ENCODE results near the gene CPNE8.

The CPNE8 gene

DNA sequence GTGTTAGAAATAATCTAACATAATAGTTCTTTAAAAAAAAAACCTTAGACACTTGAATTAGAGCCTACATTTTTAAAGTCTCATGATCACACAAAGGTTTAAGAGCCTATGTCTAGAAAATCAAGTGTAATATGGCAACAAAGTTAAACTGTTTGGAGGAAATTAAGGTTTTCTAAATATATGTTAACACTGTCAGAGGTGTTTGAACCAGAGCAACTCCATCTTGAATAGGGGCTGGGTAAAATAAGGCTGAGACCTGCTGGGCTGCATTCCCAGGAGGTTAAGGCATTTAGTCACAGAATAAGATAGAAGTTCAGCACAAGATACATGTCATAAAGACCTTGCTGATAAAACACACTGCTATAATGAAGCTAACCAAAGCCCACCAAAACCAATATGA lies 12.4 kb downstream of the CPNE8 start:
- no peak for DNase-seq

DNA sequence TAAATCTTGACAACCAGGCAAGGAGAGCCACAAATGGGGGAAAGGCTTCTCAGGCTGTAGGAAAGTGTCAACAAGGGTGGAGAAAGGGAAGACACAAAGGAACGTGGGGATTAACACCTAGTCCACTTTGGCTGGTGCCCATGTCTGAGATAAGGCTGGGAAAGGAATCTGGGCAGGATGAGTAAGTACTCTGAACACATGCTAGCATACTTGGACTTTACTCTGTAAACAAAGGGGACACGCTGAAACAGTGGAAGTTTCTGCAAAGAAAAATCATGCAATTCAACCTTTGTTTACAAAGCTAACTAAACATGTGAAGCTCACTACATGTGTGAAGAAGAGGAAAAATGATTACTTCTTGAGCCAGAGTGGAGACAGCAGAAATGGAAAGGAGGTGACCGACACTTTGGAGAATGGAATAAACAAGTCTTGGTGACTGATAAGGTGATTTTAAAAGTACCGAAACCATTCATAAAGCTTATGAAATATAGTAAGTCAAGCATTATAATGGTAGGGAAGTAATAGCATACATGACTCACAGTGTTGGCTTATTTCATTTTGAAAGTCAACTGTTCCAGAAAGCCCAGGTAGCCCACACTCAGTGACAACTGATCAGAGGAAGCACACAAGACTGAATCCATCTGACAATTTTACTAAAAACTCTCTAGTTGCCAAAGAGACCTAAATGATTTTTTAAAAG lies 13.2 kb downstream of the CPNE8 start:
- no peak for DNase-seq

DNA sequence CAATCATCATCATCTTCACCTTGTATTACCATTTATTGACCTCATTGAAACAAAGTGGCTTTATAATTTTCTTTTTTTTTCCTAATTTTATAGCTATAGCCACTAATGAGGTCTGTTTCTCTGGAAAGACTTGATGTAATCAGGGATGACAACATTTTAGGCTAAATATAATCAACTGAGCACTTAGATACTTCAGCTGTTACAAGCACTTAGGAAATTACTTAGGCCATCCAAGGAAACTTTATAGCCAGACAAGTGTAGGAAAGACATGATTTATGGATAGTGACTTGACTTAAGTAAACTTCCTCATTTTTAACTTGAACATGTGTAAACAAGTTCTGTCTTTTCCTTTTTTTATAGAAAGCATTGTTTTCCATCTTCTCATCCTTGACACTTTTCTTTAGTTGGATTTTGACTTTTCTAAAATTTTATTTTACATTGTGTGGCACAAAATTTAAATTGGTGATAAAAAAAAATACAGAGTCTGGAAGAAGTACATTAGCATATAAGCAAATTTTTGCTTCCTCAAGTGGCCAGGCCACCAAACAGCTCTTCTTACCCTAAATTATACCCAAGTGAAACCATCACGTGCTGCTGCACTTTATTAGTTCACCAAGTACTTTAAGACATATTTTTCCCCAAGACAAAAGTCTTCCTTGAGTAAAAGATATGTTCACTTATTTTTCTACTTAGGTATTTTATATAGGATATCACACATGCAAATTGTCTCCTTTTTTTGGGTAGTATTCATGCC lies 15.1 kb downstream of the CPNE8 start:
- no peak for DNase-seq

DNA sequence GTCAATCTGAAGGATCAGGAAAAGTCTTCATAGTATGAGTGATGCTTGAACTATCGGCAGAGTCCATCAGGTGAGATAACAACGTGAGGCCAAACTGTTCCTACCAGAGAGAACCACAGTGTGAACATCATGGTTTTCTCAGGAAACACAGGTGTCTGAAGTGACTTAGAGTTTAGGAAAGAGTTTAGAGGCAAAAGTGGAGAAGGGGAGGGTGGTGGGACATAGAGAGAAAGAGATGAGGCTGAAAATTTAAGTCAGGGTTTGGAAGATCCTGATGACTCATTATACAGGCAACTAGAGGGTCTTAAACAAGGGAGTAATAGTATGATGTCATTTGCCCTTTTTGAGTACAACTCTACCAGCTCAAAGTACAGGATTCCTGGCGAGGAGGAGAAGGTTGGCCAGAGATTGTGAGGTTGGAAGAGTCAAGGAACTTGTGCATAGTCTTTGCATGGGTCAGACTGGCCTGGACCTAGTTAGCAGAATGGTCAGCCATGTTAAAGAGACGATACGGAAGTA lies 16.0 kb downstream of the CPNE8 start:
- DNase-seq = no peak

DNA sequence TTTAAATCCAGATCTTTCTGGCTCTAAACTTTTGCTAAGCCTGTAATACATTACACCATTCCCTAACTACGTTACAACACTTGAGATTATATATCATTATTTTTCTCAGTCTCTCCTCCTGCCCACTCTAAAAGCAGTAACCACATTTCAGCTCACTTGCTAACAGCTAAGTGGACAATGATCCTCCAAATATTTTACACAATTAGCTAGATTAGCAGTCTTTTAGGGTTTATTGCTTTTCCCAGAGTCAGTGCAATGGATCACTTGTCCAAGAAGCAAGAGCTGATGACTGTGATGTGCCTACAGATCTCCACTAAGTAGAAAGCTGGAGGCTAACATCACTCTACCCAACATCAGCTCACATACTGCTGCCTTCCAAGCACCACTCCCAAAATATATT lies 17.6 kb downstream of the CPNE8 start:
- DNase-seq = no peak

DNA sequence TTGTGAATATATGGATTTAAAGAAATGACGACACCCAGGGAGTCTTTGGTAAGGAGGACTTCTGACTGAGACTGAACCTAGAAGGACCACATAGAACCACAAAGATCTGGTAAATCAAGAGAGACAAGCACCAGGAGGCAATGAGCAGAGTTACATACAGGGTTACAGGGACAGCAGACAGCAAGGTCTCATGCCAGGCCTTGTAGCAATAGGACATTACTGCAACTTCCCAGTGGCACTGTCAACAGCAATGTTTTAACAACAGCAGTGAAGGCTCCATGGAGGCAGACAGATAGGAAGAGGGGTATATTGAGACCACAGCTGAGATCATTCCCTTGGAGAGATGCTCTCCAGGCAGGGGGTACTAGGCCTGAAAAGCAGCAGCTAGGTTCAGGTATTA lies 18.5 kb downstream of the CPNE8 start:
- no peak for DNase-seq

DNA sequence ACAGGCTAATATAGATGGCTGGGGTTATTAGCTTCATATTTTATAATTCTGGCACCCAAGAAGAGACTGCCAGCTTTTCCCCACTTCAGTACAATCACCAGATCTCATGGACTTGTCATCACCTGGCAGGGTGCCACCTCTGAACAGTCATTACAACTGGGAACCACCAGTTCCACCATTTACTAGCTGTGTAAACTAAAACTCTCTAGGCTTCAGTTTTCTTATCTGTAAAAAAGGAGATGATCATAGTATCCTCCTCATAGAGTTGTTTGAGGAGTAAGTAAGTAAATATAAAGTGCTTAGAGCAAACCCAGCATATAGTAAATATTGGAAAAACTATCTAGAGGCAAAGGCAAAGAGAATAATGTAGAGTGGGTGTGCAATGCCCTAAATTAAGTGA lies 19.3 kb downstream of the CPNE8 start:
- no peak for DNase-seq

DNA sequence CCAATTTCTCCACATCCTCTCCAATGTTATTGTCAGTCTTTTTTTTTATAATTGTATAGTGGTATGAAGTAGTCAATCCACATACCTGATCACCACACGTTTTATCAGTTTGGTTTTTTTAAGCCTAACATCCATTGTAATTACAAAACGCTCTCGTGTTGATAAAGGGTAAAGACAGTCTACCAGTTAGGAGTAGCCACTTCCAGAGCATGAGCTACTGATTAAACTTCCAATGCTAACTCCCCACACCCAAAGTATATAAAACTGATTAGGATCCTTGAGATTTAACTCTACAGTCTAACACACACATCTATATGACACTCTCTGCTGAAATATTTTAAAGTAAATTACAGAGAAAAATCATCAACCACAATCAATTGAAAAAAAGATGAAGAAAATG lies 20.7 kb downstream of the CPNE8 start:
- no peak for DNase-seq

DNA sequence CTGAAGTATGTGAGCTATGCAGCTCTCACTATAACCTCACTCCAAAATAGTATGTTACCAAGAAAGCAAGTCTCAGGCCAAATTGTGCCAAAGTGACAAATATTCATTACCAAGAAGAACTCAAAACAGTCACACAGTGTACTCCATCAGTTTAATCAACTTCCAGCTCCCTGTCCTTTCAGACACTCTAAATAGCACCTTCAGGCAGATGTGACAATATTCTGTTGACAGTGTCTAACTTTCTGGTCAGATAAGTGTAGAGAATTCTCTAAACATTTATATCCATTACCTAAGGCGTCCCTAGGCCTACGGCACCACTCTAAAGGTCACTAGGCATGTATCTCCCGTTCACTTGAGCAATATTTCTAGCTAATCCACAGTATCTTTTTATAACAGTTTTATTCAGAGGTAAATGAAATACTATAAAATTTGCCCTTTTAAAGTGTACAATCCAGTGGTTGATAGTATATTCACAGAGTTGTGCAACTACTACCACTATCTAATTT lies 21.7 kb downstream of the CPNE8 start:
- no peak for DNase-seq

DNA sequence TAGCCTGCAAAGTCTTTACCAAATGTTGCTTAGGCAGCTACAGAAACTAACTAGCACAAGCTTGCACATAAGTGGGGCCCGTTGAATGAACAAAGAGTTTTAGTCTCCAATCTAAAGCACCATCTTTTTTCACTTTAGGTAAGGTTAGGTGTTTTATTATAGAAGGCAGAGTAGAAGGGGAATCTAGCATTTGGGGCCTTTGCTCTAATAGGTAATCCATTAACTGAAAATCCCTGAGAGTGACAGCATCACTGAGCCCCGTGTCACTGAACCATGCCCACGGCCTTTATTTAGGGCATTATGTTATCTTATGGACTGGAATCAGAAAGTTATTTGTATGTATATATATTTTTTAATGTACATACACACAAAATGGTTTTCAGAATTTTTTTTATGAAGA lies 25.1 kb downstream of the CPNE8 start:
- no peak for DNase-seq

DNA sequence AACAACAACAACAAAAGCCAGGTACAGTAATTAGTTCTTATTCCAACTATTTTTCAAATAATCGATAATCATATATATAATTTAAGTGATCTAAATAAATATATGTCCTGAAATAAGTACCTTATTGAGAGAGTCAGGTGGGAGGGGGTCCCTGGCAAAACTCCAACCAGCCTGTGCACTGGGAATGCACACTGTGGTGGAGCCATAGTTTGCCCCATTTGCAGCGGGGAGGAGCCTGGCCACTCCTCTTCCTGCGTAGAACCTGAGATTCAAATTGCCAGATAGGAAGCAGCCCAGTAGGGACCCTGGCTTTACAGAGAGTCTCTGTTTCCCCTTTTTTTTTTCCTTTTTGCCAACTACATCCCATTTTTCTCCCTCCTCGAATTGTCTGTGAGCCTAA lies 26.4 kb downstream of the CPNE8 start:
- DNase-seq = no peak

DNA sequence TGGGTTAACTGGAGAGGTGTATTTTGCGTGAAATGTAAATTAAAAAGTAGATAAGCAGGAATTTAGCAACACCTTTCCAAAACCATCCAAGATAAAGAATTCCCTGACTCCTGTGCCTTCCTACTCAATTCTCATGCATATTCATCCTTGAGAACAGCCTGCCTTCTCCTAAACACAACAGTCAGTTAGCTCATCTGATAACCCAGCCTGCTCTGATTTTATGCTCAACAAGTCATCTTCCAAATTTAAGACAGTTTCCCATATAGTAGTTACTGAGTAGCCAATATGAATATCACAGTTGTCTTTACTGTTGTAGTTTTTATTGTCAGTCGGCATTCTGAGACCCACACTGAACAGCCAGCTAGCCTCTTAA lies 27.1 kb downstream of the CPNE8 start:
- DNase-seq = no peak

DNA sequence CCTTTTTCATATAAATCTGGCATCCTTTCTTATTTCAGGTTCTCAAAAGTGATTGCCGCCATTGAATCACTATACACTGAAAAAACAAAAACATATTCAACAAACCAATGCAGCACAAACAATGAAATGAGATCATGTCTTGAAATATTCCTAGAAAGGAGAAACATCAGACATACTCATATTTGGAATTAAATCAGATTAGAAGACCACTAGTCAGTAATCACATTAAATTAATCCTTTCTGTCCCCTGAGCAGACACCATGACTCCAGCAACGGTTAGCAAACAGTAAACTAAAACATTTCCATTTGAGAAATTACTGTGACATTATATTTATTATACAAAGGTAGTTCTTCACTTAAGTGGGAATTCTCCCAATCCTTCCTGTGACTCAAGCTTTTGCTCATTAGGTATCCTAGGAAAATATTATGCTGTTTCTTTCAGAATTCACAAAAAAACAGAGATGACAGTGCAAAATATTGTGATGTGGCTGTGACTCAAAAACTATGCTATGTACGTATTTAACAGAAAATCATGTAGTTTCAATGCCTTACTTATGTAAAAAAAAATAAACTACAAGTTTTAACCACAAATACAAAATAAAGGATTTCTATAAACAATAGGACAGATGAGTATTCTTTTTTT lies 29.7 kb downstream of the CPNE8 start:
- no peak for DNase-seq

DNA sequence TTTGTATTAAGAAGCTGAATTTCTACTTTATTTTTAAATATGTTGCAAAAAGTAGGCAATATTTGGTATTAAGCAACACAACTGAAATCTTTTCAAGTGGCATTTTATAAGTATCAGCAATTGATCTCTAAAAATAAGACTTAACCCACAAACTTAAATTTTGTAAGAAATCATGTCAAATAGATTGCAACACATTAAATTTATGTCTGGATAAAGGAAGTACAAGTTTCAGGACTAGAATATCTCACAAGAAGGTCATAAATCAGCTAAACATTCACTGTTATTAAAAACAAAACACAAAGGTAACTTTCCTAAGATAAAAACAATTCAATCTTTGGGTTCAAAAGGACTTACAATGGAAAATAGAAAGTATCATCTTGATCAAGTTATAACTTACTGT lies 32.8 kb downstream of the CPNE8 start:
- DNase-seq = no peak

DNA sequence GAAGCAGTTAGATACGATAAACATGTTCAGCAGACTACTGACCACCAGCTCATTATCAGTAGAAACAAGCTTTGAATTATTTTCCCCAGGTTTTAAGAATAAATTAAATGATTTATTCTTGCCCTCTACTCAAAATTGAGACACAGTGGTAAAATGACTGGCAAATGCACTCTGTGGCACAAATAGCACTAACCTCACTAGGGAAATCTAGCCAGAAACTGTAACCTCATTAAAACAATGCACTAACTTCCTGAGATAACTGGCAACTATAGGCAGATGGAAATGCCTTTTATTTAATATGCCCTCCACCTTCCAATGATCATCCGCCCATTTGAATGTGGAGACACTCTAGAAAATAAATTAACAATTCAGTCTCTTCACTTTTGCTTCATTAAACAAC lies 33.2 kb downstream of the CPNE8 start:
- DNase-seq = no peak

DNA sequence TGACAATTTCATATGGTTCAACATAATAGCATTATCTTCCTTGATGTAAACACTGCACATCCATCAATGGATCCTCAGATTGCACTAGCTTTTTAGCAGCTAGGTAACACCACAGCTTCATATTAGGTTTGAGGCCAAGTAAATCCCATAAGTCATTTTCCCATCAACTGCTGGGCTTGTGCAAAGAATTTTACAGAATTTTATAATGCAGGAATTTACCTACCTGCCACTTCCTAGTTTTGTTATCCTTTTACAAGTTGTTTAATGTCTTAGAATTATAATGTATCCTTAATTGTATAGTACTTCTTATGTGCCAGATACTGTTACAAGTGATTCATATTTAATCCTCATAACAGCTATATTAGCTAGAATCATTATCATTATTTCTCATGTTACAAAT lies 36.4 kb downstream of the CPNE8 start:
- DNase-seq = no peak

DNA sequence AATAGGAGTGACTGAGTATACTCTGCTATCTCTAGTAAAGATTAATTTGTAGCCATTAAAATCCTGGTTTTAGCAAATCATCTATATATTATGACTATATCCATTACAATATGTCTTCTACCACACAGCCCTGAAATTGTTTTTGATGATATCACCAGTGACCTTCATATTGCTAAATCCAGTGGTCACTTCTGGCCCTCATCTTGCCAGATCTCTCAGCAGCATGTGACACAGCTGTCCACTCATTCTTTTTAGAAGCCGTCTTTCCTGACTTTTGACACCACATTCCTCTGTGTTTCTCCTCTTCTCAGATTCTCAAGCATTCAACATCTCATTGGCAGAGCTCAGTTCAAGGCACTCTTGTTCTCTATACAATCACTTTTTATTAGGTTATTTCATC lies 54.9 kb downstream of the CPNE8 start:
- DNase-seq = no peak

DNA sequence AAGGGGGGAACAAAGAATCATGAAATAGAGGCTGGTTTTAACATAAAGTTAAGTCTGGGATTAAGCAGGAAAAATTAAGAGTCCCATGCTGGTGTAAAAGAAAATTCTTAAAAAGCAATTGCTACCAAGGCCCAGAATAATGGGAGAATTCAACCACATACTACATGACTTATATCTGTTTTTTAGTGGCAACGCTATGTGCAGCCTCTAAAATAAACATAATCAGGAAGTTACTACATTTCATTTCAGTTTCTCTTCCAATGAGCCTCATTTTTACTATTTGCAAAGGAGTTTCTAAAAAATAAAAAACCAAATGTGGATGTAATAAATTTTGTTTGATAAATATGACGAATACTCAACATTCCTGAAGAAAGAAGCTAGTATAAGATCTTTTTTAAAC lies 58.1 kb downstream of the CPNE8 start:
- DNase-seq = no peak

DNA sequence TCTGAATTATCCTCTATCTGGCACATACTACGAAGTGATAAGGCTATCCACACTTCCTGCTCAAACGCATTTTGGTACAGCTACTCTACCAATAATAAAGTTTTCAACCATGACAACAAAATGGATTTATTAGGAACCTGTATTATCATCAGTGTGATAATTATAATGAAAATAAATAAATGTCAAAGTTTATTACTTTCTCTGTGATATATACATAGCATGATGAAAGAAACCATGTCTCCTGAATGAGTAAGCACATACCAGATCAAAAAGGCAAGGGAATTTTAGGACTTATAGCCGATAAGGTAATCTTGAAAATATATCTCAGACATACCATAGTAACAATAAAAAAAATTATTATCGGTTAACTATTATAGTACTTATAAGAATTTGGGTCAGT lies 61.1 kb downstream of the CPNE8 start:
- DNase-seq = no peak

DNA sequence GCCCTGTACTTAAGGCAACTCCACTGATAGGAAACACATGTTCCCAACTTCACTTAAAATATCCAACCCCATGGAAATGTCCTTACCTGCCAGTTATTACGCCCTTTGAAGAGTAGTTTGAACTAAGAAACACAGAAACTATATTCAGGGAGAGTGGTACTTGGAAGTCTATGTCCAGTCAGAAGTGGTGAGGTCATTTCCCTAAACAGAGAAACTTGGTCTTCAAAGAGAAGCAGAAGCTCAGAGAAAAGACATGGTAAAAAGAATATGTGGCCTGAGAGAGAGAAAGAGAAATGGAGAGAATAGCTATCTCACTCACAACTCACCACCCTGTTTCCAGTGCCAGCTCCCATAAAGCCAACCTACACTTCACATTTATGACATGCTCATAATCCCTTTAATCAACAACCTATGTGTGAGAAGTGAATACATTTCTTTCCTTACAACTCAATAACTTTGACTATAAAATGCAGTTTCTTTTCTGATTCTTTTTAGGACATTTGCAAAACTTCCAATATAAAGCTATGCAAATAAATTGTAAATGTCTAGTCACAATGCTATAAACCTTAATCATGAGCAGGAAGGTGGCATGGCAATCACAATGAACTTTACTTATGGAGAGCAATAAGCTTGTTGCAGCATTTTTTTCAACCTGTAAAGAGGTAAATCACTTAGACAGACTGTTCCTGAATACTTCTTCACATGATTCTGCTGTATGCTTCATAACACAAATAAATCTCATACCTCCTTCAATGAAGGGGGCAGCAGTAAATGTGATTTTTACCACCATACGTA lies 67.1 kb downstream of the CPNE8 start:
- no peak for DNase-seq

DNA sequence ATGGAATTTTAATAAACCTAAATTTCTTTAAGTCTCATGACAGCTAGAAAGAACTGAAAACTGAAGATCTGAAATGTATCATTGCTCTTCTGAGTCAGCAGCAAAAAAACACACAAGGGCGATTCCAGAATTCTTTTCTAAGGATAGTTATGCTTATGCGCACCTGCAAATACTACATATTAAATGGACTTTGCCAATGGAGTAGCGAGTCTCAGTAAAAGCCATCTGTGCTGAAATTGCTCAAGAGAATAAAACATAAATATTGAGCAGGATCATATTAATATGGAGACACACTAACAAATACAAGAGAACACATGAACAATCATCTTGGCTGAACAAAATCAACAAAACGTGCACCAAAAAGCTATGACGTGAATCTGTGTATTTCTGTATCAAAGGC lies 73.7 kb downstream of the CPNE8 start:
- DNase-seq = no peak

DNA sequence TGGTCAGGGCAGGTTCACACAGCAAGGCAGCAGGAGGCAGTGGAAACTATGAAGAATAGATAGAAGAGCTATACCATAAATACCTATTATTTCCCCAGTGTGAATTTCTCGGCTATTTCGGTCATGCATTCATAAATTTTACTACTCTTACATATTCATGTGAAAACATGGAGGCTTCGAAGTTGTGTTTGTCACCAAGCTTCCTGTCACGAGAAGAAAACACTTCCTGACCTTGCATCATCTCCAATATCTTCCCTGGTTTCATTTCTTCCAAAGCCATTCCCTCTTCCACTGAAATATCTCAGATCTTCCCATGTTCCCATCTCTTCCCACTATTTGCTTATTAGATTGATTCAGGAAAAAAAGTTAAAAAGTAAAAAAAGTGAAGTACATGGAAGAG lies 80.4 kb downstream of the CPNE8 start:
- DNase-seq = no peak

DNA sequence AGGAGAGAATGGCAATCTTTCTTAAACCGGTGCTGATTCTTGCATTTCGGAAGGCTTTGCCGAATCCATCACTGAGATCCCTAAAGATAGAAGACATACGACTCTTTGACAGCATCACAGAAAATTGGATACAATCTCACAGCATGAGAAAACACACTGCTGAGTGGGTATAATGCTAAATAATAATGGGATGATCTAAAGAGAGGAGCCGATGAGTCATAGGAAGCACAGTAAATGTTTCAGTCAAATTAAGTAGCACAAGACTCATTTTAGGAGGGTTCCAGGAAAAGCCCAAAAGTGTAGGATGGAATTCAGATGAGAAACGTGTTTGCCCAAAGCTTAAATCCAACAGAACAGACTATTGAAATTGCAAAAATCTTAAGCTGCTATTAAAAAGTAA lies 81.7 kb downstream of the CPNE8 start:
- no peak for DNase-seq
